Measurements from ENCODE around the gene ACOT7.

DNA sequence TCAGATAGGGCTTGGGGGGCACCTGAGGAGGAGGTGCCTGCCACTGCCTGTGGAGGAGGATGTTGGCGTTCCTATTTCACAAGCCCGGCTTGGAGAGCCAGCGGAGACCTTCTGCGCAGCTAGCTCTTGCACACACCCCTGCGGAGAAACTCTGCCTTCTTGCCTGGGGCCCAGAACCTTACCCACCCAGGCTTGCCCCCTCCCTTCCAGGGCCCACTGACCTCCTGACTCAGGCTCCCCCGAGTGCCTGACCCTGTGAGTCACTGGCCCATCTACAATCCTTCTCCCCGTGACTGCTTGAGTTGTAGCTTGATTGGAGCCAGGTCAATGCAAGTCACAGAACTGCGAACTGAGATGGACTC, 22.7 kb upstream of the ACOT7 start:
- TF ChIP-seq, protein P1, sequence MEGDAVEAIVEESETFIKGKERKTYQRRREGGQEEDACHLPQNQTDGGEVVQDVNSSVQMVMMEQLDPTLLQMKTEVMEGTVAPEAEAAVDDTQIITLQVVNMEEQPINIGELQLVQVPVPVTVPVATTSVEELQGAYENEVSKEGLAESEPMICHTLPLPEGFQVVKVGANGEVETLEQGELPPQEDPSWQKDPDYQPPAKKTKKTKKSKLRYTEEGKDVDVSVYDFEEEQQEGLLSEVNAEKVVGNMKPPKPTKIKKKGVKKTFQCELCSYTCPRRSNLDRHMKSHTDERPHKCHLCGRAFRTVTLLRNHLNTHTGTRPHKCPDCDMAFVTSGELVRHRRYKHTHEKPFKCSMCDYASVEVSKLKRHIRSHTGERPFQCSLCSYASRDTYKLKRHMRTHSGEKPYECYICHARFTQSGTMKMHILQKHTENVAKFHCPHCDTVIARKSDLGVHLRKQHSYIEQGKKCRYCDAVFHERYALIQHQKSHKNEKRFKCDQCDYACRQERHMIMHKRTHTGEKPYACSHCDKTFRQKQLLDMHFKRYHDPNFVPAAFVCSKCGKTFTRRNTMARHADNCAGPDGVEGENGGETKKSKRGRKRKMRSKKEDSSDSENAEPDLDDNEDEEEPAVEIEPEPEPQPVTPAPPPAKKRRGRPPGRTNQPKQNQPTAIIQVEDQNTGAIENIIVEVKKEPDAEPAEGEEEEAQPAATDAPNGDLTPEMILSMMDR (IDR thresholded peaks at IDR 0.05): no peak
- TF ChIP-seq POLR2A (IDR thresholded peaks at IDR 0.05): no peak

Data from testis (tissue), 2 donors.